Activated T-helper 1 cell treated with anti-CD3 and anti-CD28 coated beads, Interleukin-12 subunit alpha, Interleukin-12 subunit beta, Interleukin-2, Interleukin-4 antibody, amounts not matched to agents 30 ng/mL and 10 ng/mL and 1 ng/mL, durations not matched to agents 14 hours and 24 hours and 36 hours (primary cell): ENCODE data around the gene C11orf21. TPM values are rescaled to one million over a fixed set of nuclear protein-coding genes. Genes with fewer than 3 reads are reported as not detected.

Experiments
- DNase-seq: peaks from one replicate; pipeline ENCODE4 v3.0.0; 2021; ENCODE audit warnings: low spot score
- H3K27ac Mint-ChIP-seq: one replicate; pipeline ENCODE4 v1.8.0; 2021; ENCODE audit warnings: mild to moderate bottlenecking, mixed read lengths
- H3K27me3 Mint-ChIP-seq: one replicate; pipeline ENCODE4 v1.8.0; 2022; ENCODE audit warnings: mild to moderate bottlenecking, moderate library complexity, mixed read lengths; ENCODE audit not compliant: insufficient read depth
- H3K36me3 Mint-ChIP-seq: one replicate; pipeline ENCODE4 v1.8.0; 2021; ENCODE audit warnings: low read depth, mixed read lengths
- H3K4me1 Mint-ChIP-seq: one replicate; pipeline ENCODE4 v1.8.0; 2021; ENCODE audit warnings: low read depth, mixed read lengths
- H3K4me3 Mint-ChIP-seq: one replicate; pipeline ENCODE4 v1.8.0; 2021; ENCODE audit warnings: mild to moderate bottlenecking, moderate library complexity, mixed read lengths
- H3K9me3 Mint-ChIP-seq: one replicate; pipeline ENCODE4 v1.8.0; 2021; ENCODE audit warnings: mixed read lengths
- intact Hi-C: fragments of 100-400 bp; cut with micrococcal nuclease; formaldehyde crosslinking; loops from one replicate; pipeline ENCODE4 v1.15.1; 2024
- total RNA-seq: library from RNA; stranded (reverse); gene quantifications from 2 replicates; pipeline ENCODE4 v1.2.3, GENCODE V29; 2022

C11orf21 gene
- total RNA-seq, 1 donor from 2014 or later, result 2.5 TPM

DNA sequence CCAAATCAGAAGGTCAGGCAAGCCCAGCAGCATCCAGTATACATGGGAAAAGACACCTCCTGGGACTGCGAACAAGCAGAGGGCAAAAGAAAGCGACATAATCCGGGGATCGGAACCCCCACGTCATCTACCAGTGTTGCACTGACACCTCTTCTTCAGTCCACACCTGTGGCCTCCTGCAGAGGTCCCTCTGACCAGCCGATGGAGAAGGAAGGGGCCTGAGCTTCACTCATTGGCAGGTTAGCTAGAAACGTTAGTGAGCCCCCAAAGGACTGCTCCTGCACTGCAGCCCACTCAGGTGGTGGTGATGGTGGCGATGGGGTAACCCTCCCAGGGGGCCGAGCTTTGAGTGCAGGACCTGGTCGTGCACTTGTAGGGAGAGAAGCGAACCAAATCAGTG lies 53.5 kb downstream of the C11orf21 start:
- Mint-ChIP-seq H3K4me1 (no peaks in the 10 kb centered on the region), H3K27me3 (peaks cover 21% of the 10 kb centered on the region), H3K9me3 (no peaks in the 10 kb centered on the region), H3K36me3 (no peaks in the 10 kb centered on the region), H3K27ac (no peak overlapping the region), H3K4me3 (no peak overlapping the region)
- intact Hi-C loops, result no loop called here
- DNase-seq, result no peak

DNA sequence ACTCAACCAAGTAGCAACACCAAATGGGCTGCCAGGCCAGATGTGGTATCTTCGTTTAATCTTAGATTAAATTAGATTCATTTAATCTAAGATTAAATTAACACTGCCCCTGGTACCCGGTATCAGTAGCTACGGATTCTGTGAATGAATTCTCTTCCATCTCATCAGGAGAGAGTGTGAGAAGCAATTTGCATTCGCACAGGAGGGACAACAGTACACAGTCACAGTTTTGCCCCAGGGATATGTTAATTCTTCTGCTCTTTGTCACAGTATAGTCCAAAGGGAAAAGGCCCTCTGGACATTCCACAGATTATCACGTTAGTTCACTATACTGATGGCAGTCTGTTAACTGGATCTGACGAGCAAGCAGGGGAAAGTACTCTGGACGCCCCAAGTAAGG lies 54.2 kb downstream of the C11orf21 start:
- DNase-seq, result no peak
- Mint-ChIP-seq H3K36me3 (no peaks in the 10 kb centered on the region), H3K4me3 (no peak overlapping the region), H3K27me3 (peaks cover 28% of the 10 kb centered on the region), H3K9me3 (no peaks in the 10 kb centered on the region), H3K4me1 (no peaks in the 10 kb centered on the region), H3K27ac (no peak overlapping the region)
- intact Hi-C loops, result no loop called here

Other genes with a start within 250 kb of the C11orf21 start
- 1.2 and 1.5 TPM in 2 replicates for gene IGF2, start 162.5 kb downstream of the C11orf21 start, total RNA-seq
- gene INS, start 140.7 kb downstream of the C11orf21 start, total RNA-seq, result not detected in 2 replicates
- not detected in 2 replicates for gene TH, start 130.1 kb downstream of the C11orf21 start, total RNA-seq
- 0.42 and 0.54 TPM in 2 replicates for gene ASCL2, start 31.3 kb downstream of the C11orf21 start, total RNA-seq
- 2.1 and 2.2 TPM in 2 replicates for gene TSPAN32, start 95 bp upstream of the C11orf21 start, total RNA-seq
- 236 and 247 TPM in 2 replicates for gene CD81, start 75.4 kb upstream of the C11orf21 start, total RNA-seq
- gene TSSC4, start 98.8 kb upstream of the C11orf21 start, total RNA-seq, result 70.8 and 76.4 TPM in 2 replicates
- gene TRPM5, start 142.6 kb upstream of the C11orf21 start, total RNA-seq, result not detected in 2 replicates
- 5.3 and 6.4 TPM in 2 replicates for gene KCNQ1, start 143.1 kb upstream of the C11orf21 start, total RNA-seq